Neuronal stem cell (in vitro differentiated cells): Measurements from ENCODE around the gene FAM200C.

Experiments
- DNase-seq: peaks from one replicate; pipeline ENCODE4 v3.0.0-alpha.2; 2013; ENCODE audit warnings: low spot score
- H2AFZ ChIP-seq: one replicate; pipeline ENCODE4 v1.6.1; 2013; ENCODE audit warnings: mild to moderate bottlenecking, low read length, inconsistent platforms
- H2AK5ac ChIP-seq: 2 replicates; pipeline ENCODE4 v1.6.1; 2013; ENCODE audit warnings: low read depth, mild to moderate bottlenecking, inconsistent platforms, low read length, moderate library complexity, mixed read lengths
- H2BK120ac ChIP-seq: 2 replicates; pipeline ENCODE4 v1.6.1; 2013; ENCODE audit warnings: low read depth, mild to moderate bottlenecking, inconsistent platforms, low read length, moderate library complexity, mixed read lengths
- H2BK12ac ChIP-seq: one replicate; pipeline ENCODE4 v1.6.1; 2013; ENCODE audit warnings: low read length, inconsistent platforms
- H2BK15ac ChIP-seq: 2 replicates; pipeline ENCODE4 v1.6.1; 2013; ENCODE audit warnings: mild to moderate bottlenecking, low read length, inconsistent platforms, mixed read lengths
- H2BK5ac ChIP-seq: one replicate; pipeline ENCODE4 v1.6.1; 2013; ENCODE audit warnings: inconsistent platforms, mild to moderate bottlenecking, low read length, moderate library complexity
- H3K14ac ChIP-seq: one replicate; pipeline ENCODE4 v1.6.1; 2013; ENCODE audit warnings: low read length, inconsistent platforms
- H3K18ac ChIP-seq: 2 replicates; pipeline ENCODE4 v1.6.1; 2013; ENCODE audit warnings: low read length, inconsistent platforms
- H3K23ac ChIP-seq: 2 replicates; pipeline ENCODE4 v1.6.1; 2013; ENCODE audit warnings: low read depth, mild to moderate bottlenecking, mixed read lengths, low read length, inconsistent platforms; ENCODE audit not compliant: poor library complexity
- H3K27ac ChIP-seq: replicated peaks from 3 replicates; pipeline ENCODE4 v1.5.1; 2013; ENCODE audit warnings: low read length, inconsistent platforms
- H3K27me3 ChIP-seq, 3 experiments: 2 replicates each; pipeline ENCODE4 v1.6.1; 2013; ENCODE audit warnings: low read length in 3 of 3, mild to moderate bottlenecking in 2 of 3, inconsistent platforms in 1 of 3, low read depth in 1 of 3, mixed read lengths in 1 of 3, moderate library complexity in 1 of 3; ENCODE audit not compliant: control insufficient read depth in 3 of 3, insufficient read depth in 3 of 3
- H3K36me3 ChIP-seq, 2 donors: replicated peaks in 1 of 2; 2 replicates each; pipeline ENCODE4 v1.6.1; 2013; ENCODE audit warnings: low read length in 2 of 2; ENCODE audit not compliant: control insufficient read depth in 2 of 2, insufficient read depth in 2 of 2
- H3K4ac ChIP-seq: 2 replicates; pipeline ENCODE4 v1.6.1; 2013; ENCODE audit warnings: inconsistent platforms, mild to moderate bottlenecking, low read length, moderate library complexity
- H3K4me1 ChIP-seq, 2 donors: 1 replicate in 1 of 2; 2 replicates in 1 of 2; pipeline ENCODE4 v1.6.1; 2013; ENCODE audit warnings: low read length in 2 of 2, low read depth in 1 of 2; ENCODE audit not compliant: control insufficient read depth in 2 of 2, insufficient read depth in 1 of 2
- H3K4me2 ChIP-seq: one replicate; pipeline ENCODE4 v1.6.1; 2013; ENCODE audit warnings: mild to moderate bottlenecking, low read length, inconsistent platforms; ENCODE audit not compliant: insufficient read depth, poor library complexity, severe bottlenecking
- H3K4me3 ChIP-seq, 2 donors: 2 replicates each; pipeline ENCODE4 v1.5.1; 2013; ENCODE audit warnings: low read length in 2 of 2, mild to moderate bottlenecking in 2 of 2, inconsistent platforms in 1 of 2, moderate library complexity in 1 of 2
- H3K79me1 ChIP-seq: one replicate; pipeline ENCODE4 v1.6.1; 2013; ENCODE audit warnings: low read depth, mild to moderate bottlenecking, inconsistent platforms, low read length, moderate library complexity
- H3K9ac ChIP-seq: one replicate; pipeline ENCODE4 v1.6.1; 2013; ENCODE audit warnings: mild to moderate bottlenecking, low read depth, low read length, inconsistent platforms; ENCODE audit not compliant: poor library complexity
- H3K9me3 ChIP-seq, 2 donors: replicated peaks in 1 of 2; 2 replicates each; pipeline versions ENCODE3 to v1.6.1; 2013; ENCODE audit warnings: low read length in 2 of 2, mild to moderate bottlenecking in 2 of 2, inconsistent platforms in 1 of 2, low read depth in 1 of 2, mixed read lengths in 1 of 2, moderate library complexity in 1 of 2; ENCODE audit not compliant: control insufficient read depth in 2 of 2, insufficient read depth in 1 of 2
- H4K8ac ChIP-seq: one replicate; pipeline ENCODE4 v1.6.1; 2013; ENCODE audit warnings: low read depth, mild to moderate bottlenecking, inconsistent platforms, low read length, moderate library complexity
- H4K91ac ChIP-seq: one replicate; pipeline ENCODE4 v1.6.1; 2013; ENCODE audit warnings: low read length, low read depth, mild to moderate bottlenecking, inconsistent platforms; ENCODE audit not compliant: poor library complexity
- WGBS, 2 donors: extraction: QIAGEN DNeasy Blood & Tissue Kit; methylation state at CpG; one replicate each; pipeline ENCODE4 v1.1.7; 2013; ENCODE audit warnings: missing lambda C conversion rate in 2 of 2, mixed read lengths in 1 of 2; ENCODE audit not compliant: insufficient read length in 2 of 2, insufficient replicate concordance in 1 of 2; ENCODE audit errors: extremely low coverage in 2 of 2; 5-methylcytosine and 5-hydroxymethylcytosine counted together

The FAM200C gene

GRCh38 chr5:160385496-160385895 is 14.4 kb downstream of the FAM200C start:
- Histone ChIP-seq H2AFZ (no peak overlapping the region), H3K4me1 (no peaks in the 10 kb centered on the region), H2BK12ac (no peak overlapping the region), H3K18ac (no peak overlapping the region), H3K4me2 (no peak overlapping the region), H3K79me1 (no peaks in the 10 kb centered on the region), H3K9me3 (peaks cover 3 to 17% of the 10 kb centered on the region in 2 donors), H3K14ac (no peak overlapping the region), H4K91ac (no peak overlapping the region), H3K9ac (no peak overlapping the region), H2BK5ac (no peak overlapping the region), H3K36me3 (peaks cover 0 to 6% of the 10 kb centered on the region in 2 donors), H3K23ac (no peak overlapping the region), H3K4ac (no peak overlapping the region), H4K8ac (no peak overlapping the region), H3K27me3 (no peaks in the 10 kb centered on the region), H2BK15ac (no peak overlapping the region), H2AK5ac (no peak overlapping the region), H2BK120ac (no peak overlapping the region), H3K4me3 (no peak overlapping the region), H3K27ac (no peak overlapping the region)
- no peak for DNase-seq

- Histone ChIP-seq H2BK15ac (no peak overlapping the region), H2BK5ac (no peak overlapping the region), H3K18ac (no peak overlapping the region), H2AFZ (no peak overlapping the region), H3K9me3 (peaks cover 3 to 17% of the 10 kb centered on the region in 2 donors), H3K4ac (no peak overlapping the region), H3K4me3 (no peak overlapping the region), H2AK5ac (no peak overlapping the region), H3K79me1 (no peaks in the 10 kb centered on the region), H3K36me3 (peaks cover 0 to 6% of the 10 kb centered on the region in 2 donors), H3K14ac (no peak overlapping the region), H3K9ac (no peak overlapping the region), H2BK120ac (no peak overlapping the region), H3K23ac (no peak overlapping the region), H3K4me1 (peaks cover 0 to 2% of the 10 kb centered on the region in 2 donors), H3K27me3 (no peaks in the 10 kb centered on the region), H4K8ac (no peak overlapping the region), H3K27ac (no peak overlapping the region), H3K4me2 (no peak overlapping the region), H2BK12ac (no peak overlapping the region), H4K91ac (no peak overlapping the region)
- no peak for DNase-seq
- WGBS, 2 donors = no CpG with 5 or more reads among the region's 1 CpG
Observed at GRCh38 chr5:160384681-160385080, 15.2 kb downstream of the FAM200C start.

- WGBS, 2 donors = no CpG with 5 or more reads among the region's 3 CpGs
Observed at GRCh38 chr5:160382346-160382745, 17.5 kb downstream of the FAM200C start.

GRCh38 chr5:160380041-160380440 is 19.8 kb downstream of the FAM200C start:
- H3K9ac ChIP-seq = no peak overlapping the region
- no peak overlapping the region for H3K23ac ChIP-seq
- H3K9me3 ChIP-seq = no peaks in the 10 kb centered on the region
- H3K27ac ChIP-seq = no peak overlapping the region
- no peak overlapping the region for H3K4ac ChIP-seq
- H4K91ac ChIP-seq = no peak overlapping the region
- H3K27me3 ChIP-seq = no peaks in the 10 kb centered on the region
- no peak for DNase-seq
- no peak overlapping the region for H3K14ac ChIP-seq
- no peak overlapping the region for H2BK12ac ChIP-seq
- H2BK120ac ChIP-seq = no peak overlapping the region
- no peak overlapping the region for H2AFZ ChIP-seq
- no peaks in the 10 kb centered on the region for H3K79me1 ChIP-seq
- no CpG with 5 or more reads among the region's 2 CpGs for WGBS, 2 donors
- H3K4me2 ChIP-seq = no peak overlapping the region
- no peak overlapping the region for H4K8ac ChIP-seq
- H3K4me3 ChIP-seq = no peak overlapping the region
- H3K36me3 ChIP-seq = no peaks in the 10 kb centered on the region
- H3K4me1 ChIP-seq = peaks cover 0 to 7% of the 10 kb centered on the region in 2 donors
- H3K18ac ChIP-seq = no peak overlapping the region
- H2BK15ac ChIP-seq = no peak overlapping the region
- no peak overlapping the region for H2AK5ac ChIP-seq
- H2BK5ac ChIP-seq = no peak overlapping the region

More at GRCh38 chr5:160382346-160382745, 17.5 kb downstream of the FAM200C start:
- Histone ChIP-seq H2BK15ac (no peak overlapping the region), H2BK120ac (no peak overlapping the region), H3K4me3 (no peak overlapping the region), H3K4me2 (no peak overlapping the region), H3K9me3 (peaks cover 0 to 3% of the 10 kb centered on the region in 2 donors), H3K79me1 (no peaks in the 10 kb centered on the region), H3K9ac (no peak overlapping the region), H2AFZ (no peak overlapping the region), H3K4ac (no peak overlapping the region), H3K23ac (no peak overlapping the region), H2BK5ac (no peak overlapping the region), H4K8ac (no peak overlapping the region), H2AK5ac (no peak overlapping the region), H2BK12ac (no peak overlapping the region), H3K4me1 (peaks cover 0 to 7% of the 10 kb centered on the region in 2 donors), H3K18ac (no peak overlapping the region), H4K91ac (no peak overlapping the region), H3K36me3 (no peaks in the 10 kb centered on the region), H3K27ac (no peak overlapping the region), H3K14ac (no peak overlapping the region), H3K27me3 (no peaks in the 10 kb centered on the region)
- no peak for DNase-seq
